ENCODE results near the gene SH3TC2. TPM values are rescaled to one million over a fixed set of nuclear protein-coding genes. Genes with fewer than 3 reads are reported as not detected.

The SH3TC2 gene
- total RNA-seq, 1 experiment from 2014 or later = 38.8 TPM

GRCh38 chr5:149049371-149049781, 13.5 kb downstream of the SH3TC2 start:
- intact Hi-C loops (cut with micrococcal nuclease; ENCODE audit: unreplicated experiment) = no loop called here
- Histone ChIP-seq H2AFZ (no peak overlapping the region), H3K4me1 (replicated peaks; ENCODE audit: insufficient read depth) (0 out of 2 replicates have a peak, but pooled peaks cover 6% of the 10 kb centered on the region), H3K36me3 (ENCODE audit: low read depth) (peaks cover 37% of the 10 kb centered on the region; the same call in 1 of the 2 replicates), H3K27ac (no peak overlapping the region), H3K9me2 (ENCODE audit: insufficient read depth) (no peaks in the 10 kb centered on the region), H3F3A (ENCODE audit: insufficient read depth, low read depth) (no peaks in the 10 kb centered on the region; the same call in 1 of the 2 replicates), H4K20me1 (ENCODE audit: insufficient read depth) (no peaks in the 10 kb centered on the region), H3K4me2 (no peak overlapping the region), H3K9me3 (ENCODE audit: insufficient read depth, low read depth) (peaks cover 4% of the 10 kb centered on the region; the same call in 1 of the 2 replicates), H3K4me3 (no peak overlapping the region), H3K79me2 (ENCODE audit: low read depth) (no peaks in the 10 kb centered on the region), H3K27me3 (ENCODE audit: insufficient read depth, low read depth) (no peaks in the 10 kb centered on the region)
- POLR2A ChIA-PET (ENCODE audit: unreplicated experiment) = interaction anchor here (0.6 kb wide), 2 partner anchors 10 to 72 kb away, joined by 3 to 5 read pairs; no protein-coding TSS in a partner anchor
- no TSS peak for BruUV-seq (replicated peaks)
- no peak for DNase-seq
- TF ChIP-seq CTCF (conservative IDR thresholded peaks at IDR 0.05) (no peak), EZH2 (IDR thresholded peaks at IDR 0.05; ENCODE audit: low read depth) (no peak)
- CTCF ChIA-PET = interaction anchor here (0.6 to 0.7 kb wide), 2 partner anchors 14 to 762 kb away, joined by 3 read pairs; no protein-coding TSS in a partner anchor

- ChIA-PET CTCF (interaction anchor here (0.6 kb wide), 1 partner anchor 762 kb away, joined by 3 read pairs; no protein-coding TSS in a partner anchor), POLR2A (ENCODE audit: unreplicated experiment) (interaction anchor here (0.6 kb wide), 2 partner anchors 10 to 73 kb away, joined by 3 to 5 read pairs; no protein-coding TSS in a partner anchor)
- DNase-seq = no peak
- Histone ChIP-seq H2AFZ (no peak overlapping the region), H4K20me1 (ENCODE audit: insufficient read depth) (no peaks in the 10 kb centered on the region), H3K36me3 (ENCODE audit: low read depth) (peaks cover 37% of the 10 kb centered on the region; the same call in 1 of the 2 replicates), H3K27me3 (ENCODE audit: insufficient read depth, low read depth) (no peaks in the 10 kb centered on the region), H3K79me2 (ENCODE audit: low read depth) (no peaks in the 10 kb centered on the region), H3K4me3 (no peak overlapping the region), H3K27ac (no peak overlapping the region), H3K4me1 (replicated peaks; ENCODE audit: insufficient read depth) (0 out of 2 replicates have a peak, but pooled peaks cover 6% of the 10 kb centered on the region), H3K4me2 (no peak overlapping the region), H3K9me3 (ENCODE audit: insufficient read depth, low read depth) (peaks cover 4% of the 10 kb centered on the region; the same call in 1 of the 2 replicates), H3F3A (ENCODE audit: insufficient read depth, low read depth) (no peaks in the 10 kb centered on the region; the same call in 1 of the 2 replicates), H3K9me2 (ENCODE audit: insufficient read depth) (no peaks in the 10 kb centered on the region)
- intact Hi-C loops (cut with micrococcal nuclease; ENCODE audit: unreplicated experiment) = no loop called here
- TF ChIP-seq EZH2 (IDR thresholded peaks at IDR 0.05; ENCODE audit: low read depth) (no peak), CTCF (conservative IDR thresholded peaks at IDR 0.05) (no peak)
- BruUV-seq (replicated peaks) = no TSS peak
These were observed 14.1 kb downstream of the SH3TC2 start for GRCh38 chr5:149048811-149049210.

- BruUV-seq (replicated peaks) = no TSS peak
- TF ChIP-seq EZH2 (IDR thresholded peaks at IDR 0.05; ENCODE audit: low read depth) = no peak
- no peak for TF ChIP-seq CTCF (conservative IDR thresholded peaks at IDR 0.05)
- H3K4me3 ChIP-seq = no peak overlapping the region
- no peak overlapping the region for H3K27ac ChIP-seq
- no peak overlapping the region for H3K4me2 ChIP-seq
- no peaks in the 10 kb centered on the region; the same call in 1 of the 2 replicates for H3F3A ChIP-seq (ENCODE audit: insufficient read depth, low read depth)
- H3K4me1 ChIP-seq (replicated peaks; ENCODE audit: insufficient read depth) = no peaks in the 10 kb centered on the region
- CTCF ChIA-PET = no interaction called here
- peaks cover 2% of the 10 kb centered on the region; the same call in 1 of the 2 replicates for H3K9me3 ChIP-seq (ENCODE audit: insufficient read depth, low read depth)
- intact Hi-C loops (cut with micrococcal nuclease; ENCODE audit: unreplicated experiment) = no loop called here
- no peaks in the 10 kb centered on the region for H3K79me2 ChIP-seq (ENCODE audit: low read depth)
- DNase-seq = no peak
- no peaks in the 10 kb centered on the region for H4K20me1 ChIP-seq (ENCODE audit: insufficient read depth)
- peaks cover 37% of the 10 kb centered on the region; the same call in 1 of the 2 replicates for H3K36me3 ChIP-seq (ENCODE audit: low read depth)
- no peaks in the 10 kb centered on the region for H3K9me2 ChIP-seq (ENCODE audit: insufficient read depth)
- H2AFZ ChIP-seq = no peak overlapping the region
- POLR2A ChIA-PET (ENCODE audit: unreplicated experiment) = no interaction called here
- H3K27me3 ChIP-seq (ENCODE audit: insufficient read depth, low read depth) = no peaks in the 10 kb centered on the region
These were observed 15.4 kb downstream of the SH3TC2 start for GRCh38 chr5:149047462-149047861.

Data from PC-9 (cell line).